ENCODE results near the gene DNAJA2.
"Not testable (repeated sequence)": the region's sequence is repeated elsewhere in the genome, so short reads cannot be mapped to it uniquely, and the experiment has no call there.

DNAJA2 gene

DNA sequence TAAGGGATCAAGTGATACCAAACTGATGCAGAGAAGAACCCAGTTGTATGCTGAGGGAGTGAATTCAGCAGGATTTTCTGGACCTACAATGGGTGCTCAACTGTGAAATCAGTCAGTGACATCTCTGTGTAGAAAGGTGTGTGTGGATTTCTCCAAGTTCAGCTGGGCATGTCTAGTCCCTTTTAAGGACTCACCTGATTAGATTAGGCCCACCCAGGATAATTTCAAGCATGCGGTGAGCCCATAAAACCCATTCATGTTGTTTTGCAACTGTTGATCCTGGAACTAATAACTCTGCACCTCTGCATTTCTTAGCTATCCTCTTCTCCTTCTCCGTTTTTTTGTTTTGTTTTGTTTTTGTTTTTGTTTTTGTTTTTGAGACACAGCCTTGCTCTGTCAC is 35.1 kb upstream of the DNAJA2 start:
- H3K4me3 ChIP-seq (ENCODE audit: insufficient read depth in 1 of 2, low read depth in 1 of 2, low read length in 2 of 2): no peak overlapping the region
- no peak overlapping the region for H2AK5ac ChIP-seq (ENCODE audit: low read length, severe bottlenecking)
- no peak overlapping the region for H3K14ac ChIP-seq (ENCODE audit: low read length in 2 of 2)
- H4K91ac ChIP-seq (ENCODE audit: low read length): no peak overlapping the region
- no peak overlapping the region for H4K8ac ChIP-seq (ENCODE audit: low read length)
- no peak overlapping the region for H3K4ac ChIP-seq (ENCODE audit: low read depth in 1 of 2, low read length in 2 of 2)
- no peaks in the 10 kb centered on the region for H3K9me3 ChIP-seq (ENCODE audit: control insufficient read depth, low read length)
- WGBS: 100% methylated on average over 1 of the region's 2 CpGs
- no peak overlapping the region for H3K4me2 ChIP-seq (ENCODE audit: low read length, poor library complexity, severe bottlenecking)
- no peak overlapping the region for H3K9ac ChIP-seq (ENCODE audit: low read length)
- no peaks in the 10 kb centered on the region for H3K79me1 ChIP-seq (replicated peaks; ENCODE audit: low read length, poor library complexity, severe bottlenecking)
- no peak overlapping the region for H3K23ac ChIP-seq (ENCODE audit: low read length in 2 of 2)
- no peak for DNase-seq
- no peaks in the 10 kb centered on the region for H3K36me3 ChIP-seq (ENCODE audit: control insufficient read depth in 1 of 2, insufficient read depth in 2 of 2, low read depth in 1 of 2, low read length in 2 of 2)
- H3K4me1 ChIP-seq (ENCODE audit: control insufficient read depth, insufficient read depth, low read depth, low read length): no peaks in the 10 kb centered on the region
- H3K18ac ChIP-seq (ENCODE audit: low read depth in 1 of 2, low read length in 2 of 2): no peak overlapping the region
- no peak overlapping the region for H2BK12ac ChIP-seq (ENCODE audit: low read length in 2 of 2)
- no peak overlapping the region for H3K27ac ChIP-seq (ENCODE audit: low read length, poor library complexity, severe bottlenecking)
- no peak overlapping the region for H2BK5ac ChIP-seq (ENCODE audit: low read depth, low read length, poor library complexity, severe bottlenecking)
- H3K27me3 ChIP-seq (ENCODE audit: control insufficient read depth in 1 of 2, insufficient read depth in 1 of 2, low read length in 2 of 2): no peaks in the 10 kb centered on the region
- H2BK120ac ChIP-seq (ENCODE audit: low read depth, low read length): no peak overlapping the region
- H2BK15ac ChIP-seq (ENCODE audit: low read depth, poor library complexity, severe bottlenecking): no peak overlapping the region
- no peak overlapping the region for H2AFZ ChIP-seq (ENCODE audit: low read depth, low read length)

DNA sequence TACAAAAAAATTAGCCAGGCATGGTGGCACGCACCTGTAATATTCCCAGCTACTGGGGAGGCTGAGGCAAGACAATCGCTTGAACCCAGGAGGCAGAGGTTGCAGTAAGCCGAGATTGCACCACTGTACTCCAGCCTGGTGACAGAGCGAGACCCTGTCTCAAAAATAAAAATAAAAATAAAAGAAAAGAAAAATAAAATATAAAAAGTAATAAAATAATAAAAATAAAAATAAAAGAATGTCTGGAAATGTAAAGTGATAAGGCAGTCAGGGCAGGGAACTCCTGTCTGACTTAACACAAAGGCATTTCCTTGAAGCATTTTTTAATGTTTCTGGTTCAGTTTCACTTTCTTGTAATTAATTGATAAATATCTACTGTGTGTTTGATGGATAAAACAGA is 34.7 kb upstream of the DNAJA2 start:
- H3K4me2 ChIP-seq (ENCODE audit: low read length, poor library complexity, severe bottlenecking): no peak overlapping the region
- H3K4me1 ChIP-seq (ENCODE audit: control insufficient read depth, insufficient read depth, low read depth, low read length): no peaks in the 10 kb centered on the region
- no peaks in the 10 kb centered on the region for H3K36me3 ChIP-seq (ENCODE audit: control insufficient read depth in 1 of 2, insufficient read depth in 2 of 2, low read depth in 1 of 2, low read length in 2 of 2)
- no peak overlapping the region for H2AK5ac ChIP-seq (ENCODE audit: low read length, severe bottlenecking)
- WGBS: 92% methylated on average over 2 of the region's 4 CpGs
- H3K4ac ChIP-seq (ENCODE audit: low read depth in 1 of 2, low read length in 2 of 2): no peak overlapping the region
- no peak for DNase-seq
- no peak overlapping the region for H3K9ac ChIP-seq (ENCODE audit: low read length)
- no peak overlapping the region for H2BK12ac ChIP-seq (ENCODE audit: low read length in 2 of 2)
- H4K91ac ChIP-seq (ENCODE audit: low read length): no peak overlapping the region
- H3K18ac ChIP-seq (ENCODE audit: low read depth in 1 of 2, low read length in 2 of 2): no peak overlapping the region
- no peak overlapping the region for H3K14ac ChIP-seq (ENCODE audit: low read length in 2 of 2)
- no peak overlapping the region for H2BK5ac ChIP-seq (ENCODE audit: low read depth, low read length, poor library complexity, severe bottlenecking)
- H4K8ac ChIP-seq (ENCODE audit: low read length): no peak overlapping the region
- H3K23ac ChIP-seq (ENCODE audit: low read length in 2 of 2): no peak overlapping the region
- no peak overlapping the region for H3K4me3 ChIP-seq (ENCODE audit: insufficient read depth in 1 of 2, low read depth in 1 of 2, low read length in 2 of 2)
- H2BK15ac ChIP-seq (ENCODE audit: low read depth, poor library complexity, severe bottlenecking): no peak overlapping the region
- no peak overlapping the region for H2AFZ ChIP-seq (ENCODE audit: low read depth, low read length)
- H3K27me3 ChIP-seq (ENCODE audit: control insufficient read depth in 1 of 2, insufficient read depth in 1 of 2, low read length in 2 of 2): no peaks in the 10 kb centered on the region
- no peak overlapping the region for H3K27ac ChIP-seq (ENCODE audit: low read length, poor library complexity, severe bottlenecking)
- no peaks in the 10 kb centered on the region for H3K79me1 ChIP-seq (replicated peaks; ENCODE audit: low read length, poor library complexity, severe bottlenecking)
- H2BK120ac ChIP-seq (ENCODE audit: low read depth, low read length): no peak overlapping the region
- H3K9me3 ChIP-seq (ENCODE audit: control insufficient read depth, low read length): no peaks in the 10 kb centered on the region

DNA sequence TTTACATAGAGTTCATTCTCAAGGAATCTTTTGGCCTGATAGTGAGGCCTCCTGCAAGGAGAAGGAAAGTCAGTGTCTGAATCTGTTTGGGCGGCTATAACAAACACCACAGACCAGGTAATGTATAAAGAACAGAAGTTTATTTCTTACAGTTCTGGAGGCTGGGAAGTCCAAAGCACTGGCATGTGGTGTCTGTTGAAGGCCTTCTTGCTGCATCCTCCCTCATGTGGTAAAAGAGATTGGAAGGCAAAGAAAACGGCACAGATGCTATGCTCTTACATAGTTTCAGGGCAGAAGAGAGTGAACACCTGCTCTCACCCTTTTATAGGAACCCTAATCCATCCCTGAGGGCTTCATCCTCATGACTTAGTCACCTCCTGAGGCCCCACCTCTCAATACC is 31.2 kb upstream of the DNAJA2 start:
- H3K4ac ChIP-seq (ENCODE audit: low read depth in 1 of 2, low read length in 2 of 2): no peak overlapping the region
- no peak overlapping the region for H3K4me3 ChIP-seq (ENCODE audit: insufficient read depth in 1 of 2, low read depth in 1 of 2, low read length in 2 of 2)
- H2AK5ac ChIP-seq (ENCODE audit: low read length, severe bottlenecking): no peak overlapping the region
- H3K9ac ChIP-seq (ENCODE audit: low read length): no peak overlapping the region
- H3K79me1 ChIP-seq (replicated peaks; ENCODE audit: low read length, poor library complexity, severe bottlenecking): no peaks in the 10 kb centered on the region
- H2BK15ac ChIP-seq (ENCODE audit: low read depth, poor library complexity, severe bottlenecking): no peak overlapping the region
- 87% methylated on average over 1 of the region's 2 CpGs for WGBS
- H4K91ac ChIP-seq (ENCODE audit: low read length): no peak overlapping the region
- no peak for DNase-seq
- H2BK12ac ChIP-seq (ENCODE audit: low read length in 2 of 2): no peak overlapping the region
- H3K4me2 ChIP-seq (ENCODE audit: low read length, poor library complexity, severe bottlenecking): no peak overlapping the region
- H3K27me3 ChIP-seq (ENCODE audit: control insufficient read depth in 1 of 2, insufficient read depth in 1 of 2, low read length in 2 of 2): no peaks in the 10 kb centered on the region
- no peak overlapping the region for H2BK5ac ChIP-seq (ENCODE audit: low read depth, low read length, poor library complexity, severe bottlenecking)
- H2BK120ac ChIP-seq (ENCODE audit: low read depth, low read length): no peak overlapping the region
- H3K14ac ChIP-seq (ENCODE audit: low read length in 2 of 2): no peak overlapping the region
- H3K4me1 ChIP-seq (ENCODE audit: control insufficient read depth, insufficient read depth, low read depth, low read length): no peaks in the 10 kb centered on the region
- no peaks in the 10 kb centered on the region for H3K9me3 ChIP-seq (ENCODE audit: control insufficient read depth, low read length)
- no peak overlapping the region for H3K23ac ChIP-seq (ENCODE audit: low read length in 2 of 2)
- no peak overlapping the region for H3K27ac ChIP-seq (ENCODE audit: low read length, poor library complexity, severe bottlenecking)
- no peak overlapping the region for H3K18ac ChIP-seq (ENCODE audit: low read depth in 1 of 2, low read length in 2 of 2)
- H3K36me3 ChIP-seq (ENCODE audit: control insufficient read depth in 1 of 2, insufficient read depth in 2 of 2, low read depth in 1 of 2, low read length in 2 of 2): no peaks in the 10 kb centered on the region
- H2AFZ ChIP-seq (ENCODE audit: low read depth, low read length): no peak overlapping the region
- H4K8ac ChIP-seq (ENCODE audit: low read length): no peak overlapping the region

DNA sequence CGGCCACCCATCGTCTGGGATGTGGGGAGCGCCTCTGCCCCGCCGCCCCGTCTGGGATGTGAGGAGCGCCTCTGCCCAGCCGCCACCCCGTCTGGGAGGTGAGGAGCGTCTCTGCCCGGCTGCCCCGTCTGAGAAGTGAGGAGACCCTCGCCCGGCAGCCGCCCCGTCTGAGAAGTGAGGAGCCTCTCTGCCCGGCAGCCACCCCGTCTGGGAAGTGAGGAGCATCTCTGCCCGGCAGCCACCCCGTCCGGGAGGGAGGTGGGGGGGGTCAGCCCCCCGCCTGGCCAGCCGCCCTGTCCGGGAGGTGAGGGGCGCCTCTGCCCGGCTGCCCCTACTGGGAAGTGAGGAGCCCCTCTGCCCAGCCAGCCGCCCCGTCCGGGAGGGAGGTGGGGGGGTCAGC is 26.6 kb upstream of the DNAJA2 start:
- H3K14ac ChIP-seq (ENCODE audit: low read length in 2 of 2); H4K8ac ChIP-seq (ENCODE audit: low read length); H2AK5ac ChIP-seq (ENCODE audit: low read length, severe bottlenecking); H2AFZ ChIP-seq (ENCODE audit: low read depth, low read length); H2BK15ac ChIP-seq (ENCODE audit: low read depth, poor library complexity, severe bottlenecking); H3K27me3 ChIP-seq (ENCODE audit: control insufficient read depth in 1 of 2, insufficient read depth in 1 of 2, low read length in 2 of 2); H3K79me1 ChIP-seq (replicated peaks; ENCODE audit: low read length, poor library complexity, severe bottlenecking); H4K91ac ChIP-seq (ENCODE audit: low read length); H3K36me3 ChIP-seq (ENCODE audit: control insufficient read depth in 1 of 2, insufficient read depth in 2 of 2, low read depth in 1 of 2, low read length in 2 of 2); DNase-seq; H3K18ac ChIP-seq (ENCODE audit: low read depth in 1 of 2, low read length in 2 of 2); H3K9ac ChIP-seq (ENCODE audit: low read length); H2BK12ac ChIP-seq (ENCODE audit: low read length in 2 of 2); H3K27ac ChIP-seq (ENCODE audit: low read length, poor library complexity, severe bottlenecking); H3K4ac ChIP-seq (ENCODE audit: low read depth in 1 of 2, low read length in 2 of 2); H3K4me1 ChIP-seq (ENCODE audit: control insufficient read depth, insufficient read depth, low read depth, low read length); H3K4me3 ChIP-seq (ENCODE audit: insufficient read depth in 1 of 2, low read depth in 1 of 2, low read length in 2 of 2); H3K9me3 ChIP-seq (ENCODE audit: control insufficient read depth, low read length); H2BK120ac ChIP-seq (ENCODE audit: low read depth, low read length); H2BK5ac ChIP-seq (ENCODE audit: low read depth, low read length, poor library complexity, severe bottlenecking); H3K23ac ChIP-seq (ENCODE audit: low read length in 2 of 2); H3K4me2 ChIP-seq (ENCODE audit: low read length, poor library complexity, severe bottlenecking): not testable (repeated sequence)
- WGBS: 97% methylated on average over 8 of the region's 29 CpGs
